Nephron (organoid): Measurements from ENCODE around the gene CRMP1.

Experiments
- H3K27ac Mint-ChIP-seq, 3 experiments: 2 replicates each; pipeline ENCODE4 v1.8.0; 2020; ENCODE audit warnings: mixed read lengths in 3 of 3, mild to moderate bottlenecking in 2 of 3, moderate library complexity in 1 of 3
- H3K27me3 Mint-ChIP-seq: 2 replicates; pipeline ENCODE4 v1.8.0; 2021; ENCODE audit warnings: low read depth, mild to moderate bottlenecking, moderate library complexity, mixed read lengths
- H3K36me3 Mint-ChIP-seq: 2 replicates; pipeline ENCODE4 v1.8.0; 2020; ENCODE audit warnings: low read depth, mixed read lengths
- H3K4me1 Mint-ChIP-seq: 2 replicates; pipeline ENCODE4 v1.8.0; 2020; ENCODE audit warnings: mixed read lengths
- H3K4me3 Mint-ChIP-seq, 3 experiments: 2 replicates each; pipeline ENCODE4 v1.8.0; 2020; ENCODE audit warnings: mild to moderate bottlenecking in 3 of 3, mixed read lengths in 3 of 3, moderate library complexity in 2 of 3
- H3K9me3 Mint-ChIP-seq: 2 replicates; pipeline ENCODE4 v1.8.0; 2020; ENCODE audit warnings: mixed read lengths
- CTCF ChIP-seq, 3 experiments: fragments of 200-600 bp; sonication (generic); IDR thresholded peaks; one replicate each; pipeline ENCODE4 v1.5.0; 2021; ENCODE audit warnings: antibody characterized with exemption in 3 of 3; ENCODE audit not compliant: unreplicated experiment in 3 of 3

CRMP1 gene

DNA sequence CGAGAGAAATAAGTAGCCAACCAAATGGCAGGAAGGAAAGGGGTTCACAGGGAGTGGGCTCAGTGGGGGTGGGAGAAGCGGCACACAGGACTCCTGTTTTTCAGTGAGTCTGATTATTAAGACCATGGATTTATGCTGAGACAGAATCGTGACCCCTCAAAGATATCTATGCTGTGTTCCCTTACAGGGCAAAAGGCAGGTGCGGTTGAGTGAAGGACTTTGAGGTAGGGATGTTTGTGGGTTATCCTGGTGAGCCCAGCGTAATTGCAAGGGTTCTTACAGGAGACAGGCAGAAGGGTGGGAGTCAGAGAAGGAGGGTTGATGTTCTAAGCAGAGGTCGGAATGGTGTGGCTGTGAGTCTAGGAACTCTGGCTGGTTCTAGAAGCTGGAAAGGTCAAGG is 108.9 kb downstream of the CRMP1 start:
- no peaks in the 10 kb centered on the region for H3K4me1 Mint-ChIP-seq
- no peaks in the 10 kb centered on the region for H3K9me3 Mint-ChIP-seq
- H3K36me3 Mint-ChIP-seq: peaks cover 69% of the 10 kb centered on the region
- no peak for TF ChIP-seq CTCF (IDR thresholded peaks at IDR 0.05; ENCODE audit: unreplicated experiment in 3 of 3)
- no peak overlapping the region for H3K27ac Mint-ChIP-seq
- H3K4me3 Mint-ChIP-seq: no peak overlapping the region
- H3K27me3 Mint-ChIP-seq: no peaks in the 10 kb centered on the region

- Mint-ChIP-seq H3K4me3 (no peak overlapping the region), H3K36me3 (peaks cover 65% of the 10 kb centered on the region), H3K27me3 (no peaks in the 10 kb centered on the region), H3K9me3 (no peaks in the 10 kb centered on the region), H3K27ac (no peak overlapping the region), H3K4me1 (no peaks in the 10 kb centered on the region)
- TF ChIP-seq CTCF (IDR thresholded peaks at IDR 0.05; ENCODE audit: unreplicated experiment in 3 of 3): no peak
These were observed 109.4 kb downstream of the CRMP1 start for GRCh38 chr4:5783486-5783885.

DNA sequence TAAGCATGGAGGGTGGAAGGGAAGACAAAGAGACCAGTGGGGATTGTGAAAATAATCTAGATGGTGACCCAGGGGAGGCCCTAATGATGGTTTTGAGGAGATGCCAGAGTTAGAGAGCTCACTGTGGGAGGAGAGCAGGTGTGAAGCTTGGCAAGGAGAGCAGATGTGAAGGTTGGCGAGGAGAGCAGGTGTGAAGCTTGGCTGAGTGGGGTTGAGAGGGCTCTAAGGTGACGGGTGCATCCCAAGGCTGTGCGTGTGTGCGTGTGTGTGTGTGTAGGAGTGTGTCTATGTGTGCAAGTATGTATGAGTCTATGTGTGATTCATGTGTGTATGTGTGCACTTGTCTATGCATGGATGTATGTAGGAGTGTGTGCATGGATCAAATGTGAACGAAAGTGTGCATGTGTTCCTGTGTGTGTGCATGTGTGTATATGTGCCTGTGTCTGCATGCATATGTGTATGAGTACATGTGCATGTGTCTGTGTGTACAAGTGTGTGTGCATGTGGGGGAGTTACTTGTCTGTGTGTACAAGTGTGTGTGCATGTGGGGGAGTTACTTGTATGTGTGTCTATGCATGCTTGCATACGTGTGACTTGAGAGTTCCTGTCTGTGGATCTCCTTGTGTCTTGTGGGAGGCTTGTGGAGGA is 109.9 kb downstream of the CRMP1 start:
- Mint-ChIP-seq H3K27me3 (no peaks in the 10 kb centered on the region), H3K36me3 (peaks cover 60% of the 10 kb centered on the region), H3K9me3 (no peaks in the 10 kb centered on the region), H3K4me3 (no peak overlapping the region), H3K4me1 (no peaks in the 10 kb centered on the region), H3K27ac (no peak overlapping the region)
- TF ChIP-seq CTCF (IDR thresholded peaks at IDR 0.05; ENCODE audit: unreplicated experiment in 3 of 3): no peak

DNA sequence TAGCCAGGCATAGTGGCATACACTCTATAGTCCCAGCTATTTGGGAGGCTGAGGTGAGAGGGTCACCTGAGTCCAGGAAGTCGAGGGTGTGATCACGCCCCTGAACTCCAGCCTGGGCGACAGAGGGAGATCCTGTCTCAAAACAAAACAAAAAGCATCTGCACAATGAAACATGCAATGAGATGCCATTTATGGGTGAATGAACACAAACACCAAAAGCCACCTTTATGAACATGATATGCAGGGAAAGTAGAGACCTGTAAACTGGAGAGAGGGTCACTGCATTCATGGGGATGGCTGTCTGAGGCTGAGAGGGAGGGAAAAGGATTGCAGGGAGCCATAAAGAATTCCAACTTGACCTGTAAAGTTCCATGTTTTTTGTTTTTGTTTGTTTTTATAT is 111.2 kb downstream of the CRMP1 start:
- Mint-ChIP-seq H3K4me1 (no peaks in the 10 kb centered on the region), H3K27ac (no peak overlapping the region), H3K9me3 (peaks cover 7% of the 10 kb centered on the region), H3K27me3 (no peaks in the 10 kb centered on the region), H3K36me3 (peaks cover 58% of the 10 kb centered on the region), H3K4me3 (no peak overlapping the region)
- TF ChIP-seq CTCF (IDR thresholded peaks at IDR 0.05; ENCODE audit: unreplicated experiment in 3 of 3): no peak

DNA sequence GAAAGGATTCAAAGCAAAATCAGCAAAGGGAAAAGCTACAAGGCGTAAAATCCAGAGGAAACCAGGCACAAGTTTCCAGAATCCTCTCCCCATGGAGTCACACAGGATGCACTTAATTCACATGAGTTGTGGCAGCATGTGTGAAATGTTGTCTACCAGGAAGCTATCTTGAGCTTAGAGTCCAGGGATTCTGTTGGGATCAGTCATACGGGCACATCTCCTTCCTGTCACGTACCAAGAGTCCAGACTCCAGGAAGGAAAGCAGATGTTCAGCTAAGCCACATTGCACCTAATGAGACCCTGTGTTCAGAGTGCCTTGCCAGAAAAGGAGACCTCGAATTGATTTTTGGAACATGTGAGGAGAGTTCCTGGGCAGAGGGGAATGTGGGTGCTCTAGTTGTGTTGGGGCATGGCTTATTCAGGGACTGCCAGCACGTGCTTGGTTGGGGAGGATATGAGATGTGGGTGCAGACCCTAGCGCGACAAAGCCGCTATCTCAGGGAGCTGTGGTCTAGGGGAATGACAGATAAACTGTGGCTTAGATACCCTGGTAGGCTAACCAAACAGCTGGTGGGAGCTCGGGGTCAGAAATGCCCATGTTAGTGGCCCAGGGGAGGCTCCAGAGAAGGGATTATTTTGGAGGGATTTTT is 111.9 kb downstream of the CRMP1 start:
- Mint-ChIP-seq H3K27me3 (no peaks in the 10 kb centered on the region), H3K9me3 (peaks cover 14% of the 10 kb centered on the region), H3K27ac (no peak overlapping the region), H3K4me1 (no peaks in the 10 kb centered on the region), H3K36me3 (peaks cover 59% of the 10 kb centered on the region), H3K4me3 (no peak overlapping the region)
- TF ChIP-seq CTCF (IDR thresholded peaks at IDR 0.05; ENCODE audit: unreplicated experiment in 3 of 3): no peak

DNA sequence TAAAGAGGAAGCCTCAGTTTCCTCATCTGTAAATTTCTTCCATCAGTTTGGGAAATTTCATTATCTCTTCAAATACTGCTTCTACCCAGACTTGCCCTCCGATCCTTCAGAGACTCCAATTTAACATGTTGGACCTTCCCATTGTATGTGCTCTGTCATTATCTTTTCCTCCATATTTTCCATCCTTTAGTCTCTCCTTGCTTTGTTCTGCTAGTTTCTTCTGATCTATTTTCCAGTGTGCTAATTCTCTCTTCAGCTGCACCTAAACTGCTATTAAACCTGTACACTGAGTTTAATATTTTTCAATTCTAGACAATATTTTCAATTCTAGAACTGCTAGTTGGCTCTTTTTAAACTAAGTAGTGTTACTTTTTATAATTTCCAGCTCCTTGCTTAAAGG is 116.4 kb downstream of the CRMP1 start:
- H3K4me3 Mint-ChIP-seq: no peak overlapping the region
- peaks cover 23% of the 10 kb centered on the region for H3K9me3 Mint-ChIP-seq
- no peaks in the 10 kb centered on the region for H3K27me3 Mint-ChIP-seq
- no peak for TF ChIP-seq CTCF (IDR thresholded peaks at IDR 0.05; ENCODE audit: unreplicated experiment in 3 of 3)
- H3K36me3 Mint-ChIP-seq: peaks cover 53% of the 10 kb centered on the region
- no peak overlapping the region for H3K27ac Mint-ChIP-seq
- H3K4me1 Mint-ChIP-seq: no peaks in the 10 kb centered on the region
